CD4-positive, alpha-beta T cell treated with Interleukin-12 subunit alpha and Interleukin-12 subunit beta, for 1 hour (primary cell): ENCODE results near the gene OR5I1.
"Not testable (repeated sequence)": the region's sequence is repeated elsewhere in the genome, so short reads cannot be mapped to it uniquely, and the experiment has no call there.

Experiments
- DNase-seq: peaks from one replicate; pipeline ENCODE4 v3.0.0-alpha.2; 2020

Gene OR5I1

GRCh38 chr11:55936300-55936699, at the start of gene OR5I1:
TSS of gene OR5I1 (minus strand) at chr11:55936400. CDS start at chr11:55936400, 0 bp downstream.
- no peak for DNase-seq

- DNase-seq = no peak
Observed at GRCh38 chr11:55970935-55971334, 34.7 kb upstream of the OR5I1 start.

- no peak for DNase-seq
Observed at GRCh38 chr11:55969845-55970244, 33.6 kb upstream of the OR5I1 start, which contains the start of gene OR10AG1. TSS of gene OR10AG1 (minus strand) at chr11:55969945. CDS start at chr11:55969907, 38 bp downstream.

GRCh38 chr11:55967914-55968313, 31.7 kb upstream of the OR5I1 start:
- no peak for DNase-seq

- DNase-seq = no peak
Observed at GRCh38 chr11:55966391-55966790, 30.2 kb upstream of the OR5I1 start.

- DNase-seq = no peak
Observed at GRCh38 chr11:55956521-55956920, 20.3 kb upstream of the OR5I1 start.

- no peak for DNase-seq
Observed at GRCh38 chr11:55949330-55949729, 13.1 kb upstream of the OR5I1 start.

- no peak for DNase-seq
Observed at GRCh38 chr11:55942785-55943392, 6.7 kb upstream of the OR5I1 start.

- DNase-seq = no peak
Observed at GRCh38 chr11:55920537-55920936, 15.7 kb downstream of the OR5I1 start.

- DNase-seq = no peak
Observed at GRCh38 chr11:55914482-55914881, 21.7 kb downstream of the OR5I1 start, which contains the start of gene OR5W2. TSS of gene OR5W2 (minus strand) at chr11:55914582. CDS start at chr11:55914582, 0 bp downstream.

- DNase-seq = no peak
Observed at GRCh38 chr11:55902308-55902707, 33.9 kb downstream of the OR5I1 start.

GRCh38 chr11:55895216-55895615, 41.0 kb downstream of the OR5I1 start:
- no peak for DNase-seq

- not testable (repeated sequence) for DNase-seq
Observed at GRCh38 chr11:55885481-55885880, 50.7 kb downstream of the OR5I1 start.
